Calu3 (cell line): ENCODE data around the gene AIF1. TPM values are rescaled to one million over a fixed set of nuclear protein-coding genes. Genes with fewer than 3 reads are reported as not detected.

Experiments used
- BruUV-seq: library from RNA; stranded (reverse); fragments of 400-500 nt; replicated peaks from 2 replicates; lab custom pipeline; 2021; lab: Mats Ljungman, UMichigan
- CTCF ChIA-PET: fragments of 300-600 bp; sonication (Branson Sonifier 250); formaldehyde crosslinking; loops from one replicate; lab custom pipeline; 2022; ENCODE audit warnings: antibody characterized with exemption; lab: Charles Lee
- DNase-seq: peaks from one replicate; pipeline ENCODE4 v3.0.0; 2022
- H3K27ac Mint-ChIP-seq: one replicate; pipeline ENCODE4 v1.8.0; 2022; ENCODE audit warnings: mixed read lengths; ENCODE audit not compliant: unreplicated experiment
- H3K27me3 Mint-ChIP-seq: one replicate; pipeline ENCODE4 v1.8.0; 2022; ENCODE audit warnings: mixed read lengths; ENCODE audit not compliant: unreplicated experiment
- H3K36me3 Mint-ChIP-seq: one replicate; pipeline ENCODE4 v1.8.0; 2022; ENCODE audit warnings: mild to moderate bottlenecking, moderate library complexity, mixed read lengths; ENCODE audit not compliant: insufficient read depth, unreplicated experiment
- H3K4me1 Mint-ChIP-seq: one replicate; pipeline ENCODE4 v1.8.0; 2022; ENCODE audit warnings: mild to moderate bottlenecking, low read depth, mixed read lengths; ENCODE audit not compliant: unreplicated experiment
- H3K4me3 Mint-ChIP-seq: one replicate; pipeline ENCODE4 v1.8.0; 2022; ENCODE audit warnings: mild to moderate bottlenecking, low read depth, moderate library complexity, mixed read lengths; ENCODE audit not compliant: unreplicated experiment
- H3K9me3 Mint-ChIP-seq: one replicate; pipeline ENCODE4 v1.8.0; 2022; ENCODE audit warnings: low read depth, mixed read lengths; ENCODE audit not compliant: unreplicated experiment
- CTCF ChIP-seq: fragments of 200-600 bp; IDR thresholded peaks from one replicate; pipeline ENCODE4 v1.8.0; 2022; ENCODE audit warnings: antibody characterized with exemption; ENCODE audit not compliant: unreplicated experiment
- intact Hi-C: fragments of 100-400 bp; cut with micrococcal nuclease; formaldehyde crosslinking; loops from one replicate; pipeline ENCODE4 v1.10.0; 2022; ENCODE audit not compliant: unreplicated experiment
- total RNA-seq: library from RNA; stranded (reverse); gene quantifications from 2 replicates; pipeline ENCODE4 v1.2.3, GENCODE V29; 2022

AIF1 gene
- total RNA-seq, 1 experiment from 2014 or later, result not detected

GRCh38 chr6:31574106-31575061 is 40.6 kb upstream of the AIF1 start:
- H3K4me3 Mint-ChIP-seq, result no peak overlapping the region
- H3K27ac Mint-ChIP-seq, result no peak overlapping the region
- no TSS peak for BruUV-seq
- no peak for DNase-seq
- CTCF ChIA-PET, result interaction anchor here (0.5 to 2.3 kb wide), 6 partner anchors 9 to 27 kb away, joined by 3 to 8 read pairs (median 4); partner anchors contain the start of gene NFKBIL1
- H3K9me3 Mint-ChIP-seq, result no peaks in the 10 kb centered on the region
- intact Hi-C loops, result no loop called here
- no peaks in the 10 kb centered on the region for H3K36me3 Mint-ChIP-seq
- H3K27me3 Mint-ChIP-seq, result peaks cover 58% of the 10 kb centered on the region
- TF ChIP-seq CTCF, result no peak
- no peaks in the 10 kb centered on the region for H3K4me1 Mint-ChIP-seq

- no peak within 1 kb of the TSS for H3K4me3 Mint-ChIP-seq
- DNase-seq, result no peak
- no peak within 1 kb of the TSS for H3K27ac Mint-ChIP-seq
- peaks cover 2% of the 10 kb centered on the region for H3K4me1 Mint-ChIP-seq
- CTCF ChIA-PET, result interaction anchor here (1.0 to 1.4 kb wide), 3 partner anchors 21 to 28 kb away, joined by 3 to 5 read pairs (median 4); partner anchors contain the start of gene NFKBIL1
- BruUV-seq, result no TSS peak
- intact Hi-C loops, result no loop called here
- H3K36me3 Mint-ChIP-seq, result no peaks in the 10 kb centered on the region
- no peaks in the 10 kb centered on the region for H3K9me3 Mint-ChIP-seq
- no peak for TF ChIP-seq CTCF
- peaks cover 53% of the 10 kb centered on the region for H3K27me3 Mint-ChIP-seq
Observed at GRCh38 chr6:31575335-31575901, 39.6 kb upstream of the AIF1 start, which contains the start of gene TNF. Gene TNF, plus strand, starts transcription at chr6:31575565. Its CDS starts 177 bp downstream, at chr6:31575742.

- H3K36me3 Mint-ChIP-seq, result peaks cover 5% of the 10 kb centered on the region
- intact Hi-C loops, result no loop called here
- H3K9me3 Mint-ChIP-seq, result no peaks in the 10 kb centered on the region
- no peak overlapping the region for H3K4me3 Mint-ChIP-seq
- H3K4me1 Mint-ChIP-seq, result peaks cover 9% of the 10 kb centered on the region
- no TSS peak for BruUV-seq
- peaks cover 60% of the 10 kb centered on the region for H3K27me3 Mint-ChIP-seq
- CTCF ChIA-PET, result interaction anchor here (0.6 to 1.8 kb wide), 7 partner anchors 14 to 384 kb away, joined by 3 to 5 read pairs (median 4); partner anchors contain the start of gene NFKBIL1
- no peak for TF ChIP-seq CTCF
- no peak for DNase-seq
- H3K27ac Mint-ChIP-seq, result no peak overlapping the region
Observed at GRCh38 chr6:31575952-31576685, 38.9 kb upstream of the AIF1 start.
